ENCODE measurements around the gene VAV2.

DNA sequence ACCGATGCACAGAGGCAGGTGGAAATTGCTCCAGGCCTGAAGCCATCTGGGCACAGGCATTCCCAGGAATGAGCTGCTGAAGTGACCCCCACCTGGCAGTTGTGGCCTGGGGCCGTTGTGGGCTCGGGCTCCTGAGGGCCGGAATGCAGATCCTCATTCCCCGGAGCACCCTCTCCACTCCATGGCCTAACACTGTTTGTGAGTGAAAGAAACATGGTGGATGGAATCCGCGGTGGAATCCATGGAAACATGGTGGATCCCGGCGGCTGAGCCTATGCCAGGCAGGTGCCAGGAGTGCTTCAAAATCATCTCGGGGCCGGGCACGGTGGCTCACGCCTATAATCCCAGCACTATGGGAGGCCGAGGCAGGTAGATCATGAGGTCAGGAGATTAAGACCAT is 250.4 kb downstream of the VAV2 start:
- TF ChIP-seq, protein P1, sequence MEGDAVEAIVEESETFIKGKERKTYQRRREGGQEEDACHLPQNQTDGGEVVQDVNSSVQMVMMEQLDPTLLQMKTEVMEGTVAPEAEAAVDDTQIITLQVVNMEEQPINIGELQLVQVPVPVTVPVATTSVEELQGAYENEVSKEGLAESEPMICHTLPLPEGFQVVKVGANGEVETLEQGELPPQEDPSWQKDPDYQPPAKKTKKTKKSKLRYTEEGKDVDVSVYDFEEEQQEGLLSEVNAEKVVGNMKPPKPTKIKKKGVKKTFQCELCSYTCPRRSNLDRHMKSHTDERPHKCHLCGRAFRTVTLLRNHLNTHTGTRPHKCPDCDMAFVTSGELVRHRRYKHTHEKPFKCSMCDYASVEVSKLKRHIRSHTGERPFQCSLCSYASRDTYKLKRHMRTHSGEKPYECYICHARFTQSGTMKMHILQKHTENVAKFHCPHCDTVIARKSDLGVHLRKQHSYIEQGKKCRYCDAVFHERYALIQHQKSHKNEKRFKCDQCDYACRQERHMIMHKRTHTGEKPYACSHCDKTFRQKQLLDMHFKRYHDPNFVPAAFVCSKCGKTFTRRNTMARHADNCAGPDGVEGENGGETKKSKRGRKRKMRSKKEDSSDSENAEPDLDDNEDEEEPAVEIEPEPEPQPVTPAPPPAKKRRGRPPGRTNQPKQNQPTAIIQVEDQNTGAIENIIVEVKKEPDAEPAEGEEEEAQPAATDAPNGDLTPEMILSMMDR (IDR thresholded peaks at IDR 0.05), result no peak
- TF ChIP-seq POLR2A (IDR thresholded peaks at IDR 0.05), result no peak

Data from sigmoid colon (tissue), 3 donors.